Breast epithelium (tissue), 3 donors: ENCODE results near the gene DSG4.

ENCODE experiments used
- CTCF ChIP-seq, 3 donors: fragments of 450-650 bp; IDR thresholded peaks; one replicate each; pipeline ENCODE4 v1.5.1; 2016 to 2017; ENCODE audit warnings: antibody characterized with exemption in 3 of 3, mild to moderate bottlenecking in 3 of 3, moderate library complexity in 3 of 3
- POLR2A ChIP-seq: fragments of 450-650 bp; IDR thresholded peaks from one replicate; pipeline ENCODE4 v1.6.1; 2016; ENCODE audit warnings: antibody characterized with exemption, mild to moderate bottlenecking, moderate library complexity
- POLR2AphosphoS5 ChIP-seq, 3 donors: sonication (generic); formaldehyde crosslinking; IDR thresholded peaks; one replicate each; pipeline ENCODE4 v1.6.1; 2017; ENCODE audit warnings: antibody characterized with exemption in 3 of 3

- TF ChIP-seq CTCF (IDR thresholded peaks at IDR 0.05) (no peak), POLR2A (no peak), POLR2AphosphoS5 (IDR thresholded peaks at IDR 0.05) (no peak)
Observed at GRCh38 chr18:31438402-31438801, 61.8 kb downstream of the DSG4 start.
